HUDEP-2 (cell line): ENCODE results near the gene PDZD7.
"Not testable (repeated sequence)": the region's sequence is repeated elsewhere in the genome, so short reads cannot be mapped to it uniquely, and the experiment has no call there.

Experiments used
- DNase-seq, 76 experiments: peaks; one replicate each; lab custom pipeline; 2025; ENCODE audit not compliant: unreplicated experiment in 76 of 76; lab: John Stamatoyannopoulos, UW

The PDZD7 gene

DNA sequence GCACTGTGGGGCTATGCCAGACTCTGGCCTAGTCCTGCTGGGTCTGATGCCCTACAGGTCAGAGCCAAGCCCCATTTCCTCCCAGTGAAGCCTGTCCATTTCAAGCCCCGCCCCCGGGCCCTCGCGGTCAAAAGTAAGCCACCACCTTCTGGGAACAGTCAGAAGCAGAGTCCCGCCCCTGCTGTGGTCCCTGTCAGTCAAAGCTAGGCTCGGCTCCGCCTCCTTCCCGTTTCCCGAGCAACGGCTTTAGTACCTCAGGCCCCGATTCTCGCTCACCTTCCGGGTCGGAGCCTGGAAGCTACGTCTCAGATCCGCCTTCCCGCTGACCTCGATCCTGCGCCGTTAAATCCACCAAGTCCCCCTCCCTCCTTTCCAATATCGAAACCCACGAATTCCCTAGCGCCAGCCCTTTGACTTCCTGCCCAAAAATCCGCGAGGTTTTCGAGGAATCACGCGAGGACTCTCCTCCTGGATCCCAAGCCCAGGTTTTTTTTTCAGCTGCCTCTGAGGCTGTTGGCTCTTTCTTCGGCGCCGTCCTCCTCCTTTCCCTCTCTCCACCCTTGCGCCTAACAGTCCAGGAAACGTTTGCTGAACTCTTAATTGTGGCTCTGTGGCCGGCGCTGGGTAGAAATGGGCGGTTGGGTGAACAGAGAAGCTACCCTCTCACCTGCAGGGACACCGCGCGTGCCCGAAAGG is 11.9 kb upstream of the PDZD7 start:
- peak in 74 of 76 experiments; percentile 34 to 96 (median 86) for DNase-seq

DNA sequence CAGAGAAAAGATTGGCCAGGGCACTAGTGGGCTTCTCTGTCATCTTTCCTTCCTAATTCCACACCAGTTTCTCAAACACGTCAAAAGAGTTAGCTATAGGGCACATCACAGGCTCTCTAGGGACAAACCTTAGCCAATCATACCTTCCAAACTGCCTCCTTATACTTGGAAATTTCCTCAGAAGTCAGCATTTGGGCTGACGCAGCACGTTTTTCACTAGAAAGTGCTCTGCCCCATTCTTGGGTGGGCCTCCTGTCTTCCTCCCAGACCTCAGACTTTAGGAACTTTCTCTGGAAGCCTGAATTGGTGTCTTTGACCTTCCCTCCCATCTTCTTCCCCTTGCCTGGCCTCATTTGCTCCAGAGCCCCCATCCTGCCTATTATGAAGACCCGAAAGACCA is 11.2 kb upstream of the PDZD7 start:
- no peak for DNase-seq

DNA sequence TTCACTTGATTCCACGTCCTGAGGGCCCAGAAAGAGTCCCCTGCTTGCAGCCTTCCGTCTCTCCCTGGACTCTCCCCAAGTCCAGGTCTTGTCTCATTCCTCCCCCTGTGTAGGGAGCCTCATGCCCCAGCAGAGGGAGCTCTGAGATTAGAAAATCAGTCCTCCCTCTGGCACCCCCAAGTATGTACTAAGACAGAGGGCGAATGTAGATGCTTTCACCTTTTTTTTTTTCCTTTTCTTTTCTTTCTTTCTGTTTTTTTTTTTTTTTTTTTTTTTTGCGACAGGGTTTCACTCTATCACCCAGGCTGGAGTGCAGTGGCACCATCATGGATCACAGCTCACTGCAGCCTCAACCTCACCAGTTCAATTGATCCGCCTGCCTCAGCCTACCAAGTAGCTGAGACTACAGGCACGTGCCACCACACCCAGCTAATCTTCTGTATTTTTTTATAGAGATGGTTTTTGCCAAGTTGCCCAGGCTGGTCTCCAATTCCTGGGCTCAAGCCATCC is 10.4 kb upstream of the PDZD7 start:
- DNase-seq = peak in 72 of 76 experiments; percentile 12 to 79 (median 56)

DNA sequence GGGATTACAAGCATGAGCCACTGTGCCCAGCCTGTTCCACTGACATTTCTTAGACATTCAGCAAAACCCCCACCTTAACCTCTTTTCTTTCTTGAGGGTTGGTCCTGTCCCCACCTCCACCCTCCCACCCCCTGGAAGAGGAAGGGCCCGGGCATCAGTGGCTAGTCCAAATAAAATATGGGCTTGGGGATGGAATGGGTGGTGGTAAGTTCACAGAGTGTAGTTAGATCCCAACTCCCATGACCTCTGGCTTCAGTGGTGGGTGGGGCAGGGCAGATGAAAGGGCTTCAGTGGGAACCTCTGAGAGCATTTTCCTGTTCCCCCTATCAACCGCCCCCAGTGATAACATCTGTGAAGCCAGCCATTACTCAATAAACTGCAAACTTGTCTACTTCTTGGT is 9.9 kb upstream of the PDZD7 start:
- DNase-seq = no peak

DNA sequence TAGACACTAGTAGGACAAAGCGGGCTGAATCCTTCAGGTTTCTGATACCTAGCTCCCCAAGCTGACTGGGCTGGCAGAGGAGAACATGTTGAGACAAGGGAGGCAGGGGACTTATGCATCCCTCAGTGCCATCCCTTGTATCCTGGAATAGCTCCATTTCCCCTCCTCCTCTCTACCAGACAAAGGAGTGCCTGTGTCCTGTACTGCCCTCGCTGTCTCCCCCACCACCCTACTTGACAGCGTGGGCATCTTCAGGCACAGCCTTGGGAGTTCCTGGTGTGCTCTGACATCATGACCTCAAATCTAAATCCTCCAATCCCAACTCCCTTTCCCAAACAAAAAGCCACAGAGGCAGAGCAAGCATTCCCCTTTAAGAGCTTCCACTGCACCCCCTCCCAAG is 9.1 kb upstream of the PDZD7 start:
- no peak for DNase-seq

DNA sequence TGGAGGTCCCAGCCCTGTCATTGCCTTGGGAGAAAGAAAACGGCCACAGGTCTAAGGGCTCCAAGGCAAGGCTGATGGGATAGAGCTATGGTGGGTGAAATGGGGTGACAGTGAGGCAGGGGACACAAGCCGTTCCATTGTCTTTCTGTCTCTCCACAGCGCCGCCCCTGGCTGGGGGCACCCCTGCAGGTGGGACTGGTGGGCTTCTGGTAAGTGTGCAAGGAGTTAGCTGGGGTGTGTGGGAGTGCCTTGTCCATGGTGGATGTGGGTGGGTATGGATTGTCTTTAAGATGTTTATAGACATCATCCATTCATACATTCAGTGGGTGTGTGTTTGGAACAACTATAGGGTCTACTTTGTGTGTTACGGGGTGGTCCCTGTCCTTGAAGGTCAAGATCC is 7.6 kb upstream of the PDZD7 start:
- no peak for DNase-seq

DNA sequence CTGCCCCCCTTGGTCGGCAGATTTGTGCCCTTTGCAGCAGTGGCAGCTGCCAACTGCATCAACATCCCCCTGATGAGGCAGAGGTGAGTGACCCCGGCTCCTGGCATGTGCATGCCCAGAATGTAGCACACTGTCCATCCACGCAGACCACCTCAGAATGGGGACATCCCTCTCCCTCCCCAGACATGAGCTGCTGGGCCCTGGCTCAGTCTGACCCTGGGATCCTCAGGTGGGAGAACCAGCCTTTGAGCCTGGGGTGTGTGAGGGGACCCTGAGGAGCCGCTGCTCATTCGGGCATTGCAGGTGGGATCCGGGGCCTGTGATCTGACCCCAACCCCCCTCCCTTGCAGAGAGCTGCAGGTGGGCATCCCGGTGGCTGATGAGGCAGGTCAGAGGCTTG is 5.8 kb upstream of the PDZD7 start:
- DNase-seq = no peak

DNA sequence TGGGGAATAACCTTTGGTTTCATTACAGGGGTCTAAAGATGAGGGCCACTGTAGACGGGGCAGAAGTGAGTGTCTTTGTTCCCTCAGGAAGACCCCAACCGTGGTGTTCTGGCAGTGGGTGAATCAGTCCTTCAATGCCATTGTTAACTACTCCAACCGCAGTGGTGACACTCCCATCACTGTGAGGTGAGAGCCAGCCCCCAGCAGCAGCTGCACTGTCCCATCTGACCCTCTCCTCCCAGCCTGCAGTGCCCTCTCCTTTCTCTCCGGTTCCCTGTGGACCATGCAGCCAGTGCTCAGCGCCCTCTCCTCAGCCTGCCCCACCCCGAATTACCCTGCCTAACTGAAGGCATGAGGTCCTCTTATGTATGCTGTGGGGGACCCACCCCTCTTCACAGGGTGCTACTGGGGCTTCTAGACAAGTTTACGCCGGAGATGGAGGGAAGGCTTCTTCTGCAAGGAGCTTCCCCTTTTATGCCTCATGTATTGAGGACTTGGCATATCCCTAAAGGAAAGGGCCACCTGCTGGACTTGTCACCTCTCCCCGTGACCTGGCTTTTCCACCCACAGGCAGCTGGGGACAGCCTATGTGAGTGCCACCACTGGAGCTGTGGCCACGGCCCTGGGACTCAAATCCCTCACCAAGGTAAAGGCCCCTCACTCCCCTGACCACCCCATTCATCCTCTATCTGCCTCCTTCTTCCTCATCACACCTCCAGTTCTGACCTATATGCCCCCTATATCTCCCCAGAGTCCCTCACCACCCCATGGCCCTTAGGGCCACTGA is 5.2 kb upstream of the PDZD7 start:
- no peak for DNase-seq

DNA sequence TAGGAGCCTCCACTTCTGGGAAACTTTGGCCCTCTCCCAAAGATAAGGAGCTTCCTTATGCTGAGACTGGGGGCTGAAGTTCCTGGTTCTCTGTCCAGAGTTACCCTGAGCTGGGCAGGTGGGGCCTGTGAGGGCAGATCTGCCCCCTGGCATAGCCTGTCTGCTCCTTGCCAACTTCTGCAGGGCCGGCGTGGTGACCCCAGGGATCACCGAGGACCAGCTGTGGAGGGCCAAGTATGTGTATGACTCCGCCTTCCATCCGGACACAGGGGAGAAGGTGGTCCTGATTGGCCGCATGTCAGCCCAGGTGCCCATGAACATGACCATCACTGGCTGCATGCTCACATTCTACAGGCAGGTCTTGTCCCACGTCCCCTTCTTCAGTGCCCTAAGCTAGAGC is 4.4 kb upstream of the PDZD7 start:
- no peak for DNase-seq

DNA sequence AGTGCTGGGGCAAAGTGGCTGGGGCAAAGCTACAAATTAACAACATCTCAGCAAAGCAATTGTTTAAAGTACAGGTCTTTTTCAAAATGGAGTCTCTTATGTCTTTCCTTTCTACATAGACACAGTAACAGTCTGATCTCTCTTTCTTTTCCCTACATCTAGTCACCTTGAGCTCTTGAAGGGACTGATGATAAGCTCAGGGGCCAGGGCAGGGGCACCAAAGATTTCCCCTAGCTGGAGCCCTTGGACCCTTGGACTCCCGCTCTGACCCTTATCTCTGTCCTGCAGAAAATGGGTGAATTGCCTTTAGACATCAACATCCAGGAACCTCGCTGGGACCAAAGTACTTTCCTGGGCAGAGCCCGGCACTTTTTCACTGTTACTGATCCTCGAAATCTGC is 3.5 kb upstream of the PDZD7 start:
- not testable (repeated sequence) for DNase-seq

DNA sequence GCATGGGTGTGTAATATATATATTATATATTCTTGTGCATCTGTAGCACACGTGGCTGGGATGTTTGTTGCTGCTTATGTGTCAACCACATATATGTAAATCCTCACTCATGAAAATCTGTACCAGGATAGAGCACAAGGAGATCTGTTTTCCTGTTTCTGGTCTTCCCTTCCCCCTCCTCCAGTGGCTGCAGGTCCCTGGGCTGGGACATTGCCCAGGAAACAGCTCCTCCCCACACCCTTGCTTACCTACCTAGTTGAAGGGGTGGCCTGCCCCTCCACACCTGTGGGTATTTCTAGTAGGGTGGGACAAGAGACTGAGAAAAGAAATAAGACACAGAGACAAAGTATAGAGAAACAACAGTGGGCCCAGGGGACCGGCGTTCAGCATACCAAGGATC is 2.3 kb upstream of the PDZD7 start:
- no peak for DNase-seq

DNA sequence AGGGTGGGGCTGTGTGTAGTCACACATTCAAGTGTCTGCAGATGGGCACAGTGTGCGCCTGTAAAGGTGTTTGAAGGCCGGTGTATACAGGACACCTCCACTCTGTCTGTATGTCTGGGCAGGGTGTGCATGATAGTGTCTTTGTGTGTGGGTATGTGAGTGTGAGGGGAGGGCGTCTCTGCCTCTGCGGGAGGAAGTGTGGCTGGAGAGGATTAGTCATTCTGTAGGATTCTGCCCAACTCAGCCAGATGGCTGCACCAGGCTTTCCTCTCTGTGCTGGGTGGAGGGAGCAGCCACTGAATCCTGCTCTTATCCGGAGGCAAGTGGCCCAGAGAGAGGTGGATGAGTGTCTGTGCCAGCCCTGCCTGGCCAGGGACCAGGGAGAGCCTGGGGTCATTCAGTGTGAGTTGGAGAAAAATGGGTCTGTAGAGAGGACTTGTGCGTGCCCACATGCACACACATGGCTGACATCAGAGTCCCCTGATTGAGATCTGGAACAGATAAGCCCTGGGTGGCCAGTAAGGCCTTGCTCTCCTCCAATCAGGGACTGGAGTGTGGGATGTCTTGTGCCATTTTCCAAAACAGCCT is 1.8 kb upstream of the PDZD7 start:
- DNase-seq = peak in 60 of 76 experiments; percentile 7 to 75 (median 48)

DNA sequence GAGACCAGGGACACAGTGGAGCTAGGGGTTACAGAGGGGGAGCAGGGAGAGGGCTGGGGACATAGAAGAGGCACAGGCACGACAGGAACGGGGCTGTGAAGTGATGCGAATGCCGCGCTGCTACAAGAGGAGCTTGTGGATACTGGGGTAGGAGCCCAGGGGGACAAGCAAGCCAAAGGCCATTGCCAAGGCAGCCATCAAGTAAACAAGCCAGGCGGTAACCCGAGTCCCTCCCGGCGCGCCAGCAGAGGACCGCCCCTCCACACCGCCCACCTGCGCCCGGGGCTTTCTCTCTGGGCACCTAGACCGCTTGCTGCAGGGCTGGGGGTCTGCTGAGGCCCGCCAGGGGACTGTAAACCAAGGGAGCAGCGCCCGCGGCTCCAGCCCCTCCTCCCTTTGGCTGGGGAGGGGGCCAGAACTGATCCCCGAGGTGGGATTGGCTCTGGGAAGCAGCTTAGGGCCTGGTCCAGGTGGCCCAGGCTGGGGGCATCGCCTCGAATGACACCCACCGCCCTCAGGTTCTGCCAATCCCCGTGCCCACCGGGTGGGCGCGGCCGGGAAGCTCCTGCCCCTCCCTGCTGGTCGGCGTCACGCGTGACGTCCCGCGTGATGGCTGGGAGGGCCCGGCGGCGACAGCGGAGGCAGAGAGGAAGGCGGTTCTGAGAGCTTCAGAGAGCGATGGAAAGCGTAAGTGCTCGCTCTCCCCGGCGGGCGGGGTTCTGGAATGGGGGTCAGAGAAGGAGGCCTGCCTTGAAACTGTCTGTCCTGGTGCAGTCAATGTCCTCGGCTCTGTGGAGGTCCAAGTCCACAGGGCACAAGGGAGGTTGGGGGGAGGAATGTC is 1.1 kb upstream of the PDZD7 start:
- DNase-seq = peak in 37 of 76 experiments; percentile 9 to 52 (median 34)

DNA sequence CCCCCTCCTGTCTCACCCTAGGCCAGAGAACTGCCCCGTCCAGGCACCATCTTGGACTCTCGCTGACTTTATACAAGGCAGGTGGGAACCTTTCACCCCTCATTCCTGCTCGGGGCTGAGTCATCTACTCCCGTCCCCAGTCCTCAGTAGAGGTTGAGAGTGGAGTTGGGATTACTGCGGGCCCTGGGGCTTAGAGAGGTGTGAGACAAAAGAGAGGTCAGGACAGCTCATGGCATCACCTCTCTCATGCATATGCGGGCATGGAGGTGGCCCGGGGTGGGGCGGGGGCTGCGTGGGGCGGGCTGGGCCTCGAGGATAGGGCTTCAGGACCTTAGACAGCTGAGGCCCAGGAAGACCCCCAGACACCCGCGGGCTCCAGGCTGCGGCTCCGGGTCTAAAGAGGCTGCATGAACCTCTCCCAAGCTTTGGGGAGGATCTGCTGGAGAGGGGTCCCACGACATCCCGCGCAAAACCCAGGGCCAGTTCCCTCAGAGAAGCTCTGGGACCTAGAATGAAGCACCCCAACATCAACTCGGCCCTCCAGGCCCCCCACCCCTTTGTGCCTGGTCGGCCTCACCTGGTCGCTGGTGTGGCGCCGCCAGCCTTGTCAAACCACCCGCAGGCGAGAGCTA is 317 bp downstream of the PDZD7 start:
- no peak for DNase-seq

DNA sequence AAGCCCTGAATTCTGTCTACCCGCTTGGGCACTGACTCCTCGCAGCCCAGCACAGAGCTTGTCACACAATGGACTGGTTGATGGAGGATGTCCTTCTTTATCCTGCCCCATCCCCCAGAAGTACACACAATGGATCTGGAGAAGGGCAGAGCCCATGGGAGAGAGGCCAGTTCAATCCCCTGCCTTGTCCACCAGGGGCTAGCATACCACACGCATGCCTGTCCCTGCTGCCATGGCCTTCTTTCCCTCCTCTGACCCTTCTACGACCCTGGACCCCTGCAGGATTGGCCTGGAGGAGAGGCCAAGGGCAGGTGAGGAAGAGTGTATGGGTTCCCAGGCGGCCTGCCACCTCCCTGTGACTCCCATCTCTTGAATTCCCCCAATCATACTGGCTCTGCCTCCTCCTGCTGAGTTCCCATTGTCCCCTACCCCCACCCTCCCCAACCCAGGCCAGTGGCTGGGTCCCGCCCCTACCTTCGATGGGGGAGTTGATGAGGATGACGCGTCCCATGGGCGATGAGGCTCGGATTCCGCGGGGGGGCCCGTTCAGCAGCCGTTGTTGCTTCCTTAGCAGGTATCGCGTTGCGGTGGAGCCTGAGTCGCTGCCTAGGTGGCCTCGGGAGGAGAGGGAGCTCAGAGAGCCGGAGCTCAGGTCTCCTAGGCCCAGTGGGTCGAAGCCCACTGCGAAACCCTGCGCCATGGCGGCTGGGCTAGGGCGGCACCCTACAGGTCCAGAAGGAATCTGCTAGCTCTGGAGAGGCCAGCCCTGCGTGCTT is 1.2 kb downstream of the PDZD7 start:
- DNase-seq = no peak

DNA sequence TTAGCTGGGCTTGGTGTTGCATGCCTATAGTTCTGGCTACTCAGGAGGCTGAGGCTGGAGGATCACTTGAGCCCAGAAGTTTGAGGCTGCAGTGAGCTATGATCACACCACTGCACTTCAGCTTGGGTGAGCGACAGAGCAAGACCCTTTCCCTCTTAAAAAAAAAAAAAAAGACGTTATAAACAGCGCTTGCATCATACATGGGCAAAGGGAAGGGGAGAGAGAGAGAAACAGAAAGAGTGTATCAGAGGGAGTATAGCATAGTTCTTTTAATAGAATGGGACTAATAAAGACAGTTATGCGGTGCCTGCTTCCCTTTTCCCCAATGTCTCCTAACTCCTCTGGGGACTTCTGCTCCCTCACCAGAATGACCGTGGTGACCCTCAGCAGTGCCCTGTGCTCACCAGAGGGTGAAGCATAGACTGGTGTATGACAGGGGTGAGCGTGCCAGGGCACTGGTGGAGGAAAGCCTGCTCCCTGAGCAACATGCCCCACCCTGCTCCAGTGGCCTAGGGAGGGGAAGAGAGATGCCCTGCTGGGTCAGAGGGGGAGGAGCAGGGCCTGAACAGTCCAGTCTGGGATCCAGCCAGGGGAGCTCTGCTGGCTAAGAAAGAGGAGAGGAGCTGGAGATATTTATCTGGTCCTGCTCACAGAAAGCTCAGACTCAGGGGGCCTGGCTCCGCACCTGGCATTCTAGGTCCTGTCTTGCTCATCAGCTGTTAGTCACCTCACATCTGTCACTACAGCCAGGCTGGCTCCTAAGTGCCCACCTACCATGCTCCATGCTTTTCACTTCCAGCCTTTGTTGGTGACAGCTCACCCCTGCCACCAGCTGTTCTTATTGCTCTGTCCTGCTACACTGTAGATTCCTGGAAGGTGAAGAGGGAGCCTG is 2.2 kb downstream of the PDZD7 start:
- DNase-seq = peak in 8 of 76 experiments; percentile 1 to 28 (median 14)

DNA sequence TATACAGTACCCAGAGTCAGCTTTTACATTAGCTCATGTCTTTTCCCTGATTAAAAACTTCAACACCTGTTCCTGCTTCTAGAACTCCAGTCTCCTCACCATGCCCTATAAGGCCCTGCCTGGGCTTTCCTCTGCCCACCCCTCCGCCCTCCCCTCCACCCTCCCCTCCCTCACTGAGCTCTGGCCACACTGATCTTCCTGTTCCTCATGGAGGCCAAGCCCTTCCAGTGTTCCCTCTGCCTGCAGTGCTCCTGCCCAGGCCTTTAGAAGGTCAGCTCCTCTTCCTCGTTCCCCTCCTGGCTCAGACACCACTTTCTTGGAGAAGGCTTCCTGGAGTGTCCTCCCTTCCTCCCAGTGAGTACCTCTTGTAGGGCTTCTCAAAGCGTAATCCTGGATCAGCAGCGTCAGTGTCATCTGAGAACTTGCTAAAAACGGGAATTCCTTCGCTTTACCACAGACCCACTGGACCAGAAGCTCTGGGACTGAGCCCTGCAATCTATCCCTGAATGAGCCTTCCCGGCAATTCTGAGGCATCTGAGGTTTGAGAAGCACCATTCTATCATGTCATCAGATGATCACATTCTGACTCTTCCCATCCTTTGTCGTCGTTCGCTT is 3.7 kb downstream of the PDZD7 start:
- DNase-seq = no peak
